ENCODE measurements around the gene SUN1.

DNA sequence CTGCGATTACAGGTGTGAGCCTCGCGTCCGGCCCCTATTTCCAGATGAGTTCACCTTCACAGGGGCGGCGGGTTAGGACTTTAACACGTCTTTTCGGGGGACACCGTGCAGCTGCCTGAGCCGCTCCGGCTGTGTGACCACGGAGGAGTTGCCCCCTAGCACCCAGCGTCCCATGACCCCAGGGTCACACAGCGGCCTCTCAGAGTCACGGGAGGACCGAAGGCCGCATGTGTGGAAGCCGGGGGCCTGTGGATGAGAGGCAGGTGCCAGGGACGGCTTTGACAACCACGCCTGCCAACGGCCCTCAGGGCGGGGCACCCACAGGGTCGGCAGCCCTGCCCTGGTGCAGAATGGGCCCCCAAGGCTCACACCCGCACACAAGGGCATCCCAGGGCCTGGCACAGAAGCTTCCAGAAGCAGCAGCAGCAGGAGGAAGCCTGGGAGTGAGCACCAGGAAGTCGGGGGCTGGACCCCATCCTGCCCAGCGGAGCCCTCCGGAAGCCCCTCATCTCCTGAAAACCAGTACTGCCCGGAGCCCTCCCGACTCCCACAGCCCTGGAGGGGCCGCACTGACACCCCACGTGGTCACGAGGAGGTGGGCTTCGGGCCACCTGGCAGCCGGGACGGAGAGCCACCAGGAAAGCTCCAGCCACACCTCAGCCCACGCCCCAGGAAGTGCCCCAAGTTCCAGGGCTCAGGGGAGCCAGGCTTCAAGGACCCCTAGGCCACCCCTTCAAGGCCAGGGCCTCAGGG lies 89.5 kb downstream of the SUN1 start:
- TF ChIP-seq, protein P1, sequence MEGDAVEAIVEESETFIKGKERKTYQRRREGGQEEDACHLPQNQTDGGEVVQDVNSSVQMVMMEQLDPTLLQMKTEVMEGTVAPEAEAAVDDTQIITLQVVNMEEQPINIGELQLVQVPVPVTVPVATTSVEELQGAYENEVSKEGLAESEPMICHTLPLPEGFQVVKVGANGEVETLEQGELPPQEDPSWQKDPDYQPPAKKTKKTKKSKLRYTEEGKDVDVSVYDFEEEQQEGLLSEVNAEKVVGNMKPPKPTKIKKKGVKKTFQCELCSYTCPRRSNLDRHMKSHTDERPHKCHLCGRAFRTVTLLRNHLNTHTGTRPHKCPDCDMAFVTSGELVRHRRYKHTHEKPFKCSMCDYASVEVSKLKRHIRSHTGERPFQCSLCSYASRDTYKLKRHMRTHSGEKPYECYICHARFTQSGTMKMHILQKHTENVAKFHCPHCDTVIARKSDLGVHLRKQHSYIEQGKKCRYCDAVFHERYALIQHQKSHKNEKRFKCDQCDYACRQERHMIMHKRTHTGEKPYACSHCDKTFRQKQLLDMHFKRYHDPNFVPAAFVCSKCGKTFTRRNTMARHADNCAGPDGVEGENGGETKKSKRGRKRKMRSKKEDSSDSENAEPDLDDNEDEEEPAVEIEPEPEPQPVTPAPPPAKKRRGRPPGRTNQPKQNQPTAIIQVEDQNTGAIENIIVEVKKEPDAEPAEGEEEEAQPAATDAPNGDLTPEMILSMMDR (IDR thresholded peaks at IDR 0.05; ENCODE audit: low read length) = no peak
- TF ChIP-seq EZH2 (optimal IDR thresholded peaks at IDR 0.05; ENCODE audit: low read depth, low read length) (no peak), EZH2phosphoT487 (IDR thresholded peaks at IDR 0.05; ENCODE audit: low read length) (no peak)
